SU-DHL-6 (cell line): ENCODE results near the gene ISYNA1.

Source experiments
- H2AFZ ChIP-seq: fragments of 200-600 bp; sonication (generic); 2 replicates; pipeline ENCODE4 v1.6.1; 2014; ENCODE audit warnings: low read depth, mild to moderate bottlenecking, moderate library complexity, mixed read lengths, antibody characterized with exemption, low read length; ENCODE audit not compliant: severe bottlenecking
- H3F3A ChIP-seq: fragments of 200-600 bp; shearing (Covaris generic); 2 replicates; pipeline ENCODE4 v1.6.0; 2016; ENCODE audit warnings: antibody characterized with exemption, mild to moderate bottlenecking; ENCODE audit not compliant: insufficient read depth
- H3K27ac ChIP-seq: fragments of 200-600 bp; sonication (generic); 2 replicates; pipeline ENCODE4 v1.5.1; 2016; ENCODE audit warnings: low read depth, mild to moderate bottlenecking, low read length, moderate library complexity, mixed read lengths
- H3K27me3 ChIP-seq: fragments of 200-600 bp; sonication (generic), shearing (Covaris generic); 2 replicates; pipeline ENCODE4 v1.6.0; 2014; ENCODE audit warnings: mild to moderate bottlenecking, low read length
- H3K36me3 ChIP-seq: fragments of 200-600 bp; sonication (generic); 2 replicates; pipeline ENCODE4 v1.6.1; 2014; ENCODE audit warnings: mild to moderate bottlenecking, low read length, mixed read lengths
- H3K4me2 ChIP-seq: fragments of 300-600, 200-600 bp; shearing (Covaris generic), sonication (generic); 2 replicates; pipeline ENCODE4 v1.6.0; 2014; ENCODE audit warnings: low read length, low read depth, mild to moderate bottlenecking; ENCODE audit not compliant: poor library complexity, severe bottlenecking
- H3K4me3 ChIP-seq: fragments of 200-600 bp; sonication (generic); 2 replicates; pipeline ENCODE4 v1.5.1; 2014; ENCODE audit warnings: antibody characterized with exemption, low read length, mild to moderate bottlenecking, mixed read lengths; ENCODE audit not compliant: insufficient read depth, poor library complexity, severe bottlenecking
- H3K79me2 ChIP-seq: fragments of 200-600 bp; sonication (generic); 2 replicates; pipeline ENCODE4 v1.6.1; 2014; ENCODE audit warnings: mild to moderate bottlenecking, low read length, moderate library complexity; ENCODE audit not compliant: insufficient read depth
- H3K9ac ChIP-seq: fragments of 200-600 bp; sonication (generic); 2 replicates; pipeline ENCODE4 v1.7.0; 2014; ENCODE audit warnings: mild to moderate bottlenecking, low read length
- H3K9me2 ChIP-seq: fragments of 200-600 bp; sonication (generic); replicated peaks from 2 replicates; pipeline ENCODE4 v1.6.1; 2014; ENCODE audit warnings: low read length; ENCODE audit not compliant: insufficient read depth
- H3K9me3 ChIP-seq: fragments of 200-600 bp; sonication (generic); 2 replicates; pipeline ENCODE4 v1.6.1; 2014; ENCODE audit warnings: low read length, mixed read lengths; ENCODE audit not compliant: insufficient read depth
- H4K20me1 ChIP-seq: fragments of 200-600 bp; sonication (generic); 2 replicates; pipeline ENCODE4 v1.6.1; 2014; ENCODE audit warnings: low read depth, mild to moderate bottlenecking, antibody characterized with exemption, low read length, moderate library complexity, mixed read lengths
- CTCF ChIP-seq: fragments of 200-600 bp; sonication (generic); IDR thresholded peaks from one replicate; pipeline ENCODE4 v1.5.1; 2017; ENCODE audit warnings: antibody characterized with exemption, mild to moderate bottlenecking, low read length, moderate library complexity; ENCODE audit not compliant: insufficient read depth, poor library complexity, severe bottlenecking
- EZH2phosphoT487 ChIP-seq: fragments of 200-600 bp; sonication (generic), shearing (Covaris generic); conservative IDR thresholded peaks from 2 replicates; pipeline ENCODE4 v1.6.1; 2018; ENCODE audit warnings: mild to moderate bottlenecking, antibody characterized with exemption, low read length, moderate library complexity, mixed read lengths

The ISYNA1 gene

GRCh38 chr19:18386543-18387271 is 51.2 kb downstream of the ISYNA1 start:
- Histone ChIP-seq H3K9me3 (no peaks in the 10 kb centered on the region), H3K9me2 (no peaks in the 10 kb centered on the region), H3K9ac (no peak overlapping the region), H3K4me3 (no peak overlapping the region), H2AFZ (no peak overlapping the region), H3K79me2 (no peaks in the 10 kb centered on the region), H3K36me3 (no peaks in the 10 kb centered on the region), H3K27ac (no peak overlapping the region), H4K20me1 (no peaks in the 10 kb centered on the region), H3F3A (no peaks in the 10 kb centered on the region), H3K27me3 (no peaks in the 10 kb centered on the region), H3K4me2 (no peak overlapping the region)
- TF ChIP-seq CTCF (no peak), EZH2phosphoT487 (no peak)

GRCh38 chr19:18385675-18386542 is 52.0 kb downstream of the ISYNA1 start, which contains the start of gene GDF15:
GDF15 (plus strand) TSS chr19:18386158; CDS start chr19:18386190, 32 bp downstream.
- Histone ChIP-seq H3K9ac (no peak within 1 kb of the TSS), H3K4me3 (no peak within 1 kb of the TSS), H2AFZ (no peak within 1 kb of the TSS), H3K4me2 (no peak within 1 kb of the TSS), H4K20me1 (no peaks in the 10 kb centered on the region), H3K79me2 (no peaks in the 10 kb centered on the region), H3K9me2 (no peaks in the 10 kb centered on the region), H3K27ac (no peak within 1 kb of the TSS), H3K36me3 (no peaks in the 10 kb centered on the region), H3K9me3 (no peaks in the 10 kb centered on the region), H3K27me3 (no peaks in the 10 kb centered on the region), H3F3A (no peaks in the 10 kb centered on the region)
- TF ChIP-seq EZH2phosphoT487 (no peak), CTCF (peak; percentile 35)

- Histone ChIP-seq H3K36me3 (no peaks in the 10 kb centered on the region), H3K4me3 (no peak overlapping the region), H3K9me2 (no peaks in the 10 kb centered on the region), H2AFZ (no peak overlapping the region), H3K9me3 (no peaks in the 10 kb centered on the region), H3F3A (no peaks in the 10 kb centered on the region), H3K27me3 (no peaks in the 10 kb centered on the region), H4K20me1 (no peaks in the 10 kb centered on the region), H3K9ac (no peak overlapping the region), H3K79me2 (no peaks in the 10 kb centered on the region), H3K4me2 (no peak overlapping the region), H3K27ac (no peak overlapping the region)
- no peak for TF ChIP-seq CTCF
- no peak for TF ChIP-seq EZH2phosphoT487
These were observed 52.6 kb downstream of the ISYNA1 start for GRCh38 chr19:18385359-18385674.
